HS-27A (cell line): Measurements from ENCODE around the gene RPL18.
"Not testable (repeated sequence)": the region's sequence is repeated elsewhere in the genome, so short reads cannot be mapped to it uniquely, and the experiment has no call there.

Source experiments
- DNase-seq: peaks from one replicate; pipeline ENCODE4 v3.0.0-alpha.2; 2012; ENCODE audit warnings: low read depth, missing footprints

The RPL18 gene

GRCh38 chr19:48588670-48589401 lies 30.1 kb downstream of the RPL18 start:
- DNase-seq: peak; percentile 79

GRCh38 chr19:48587387-48587786 lies 31.6 kb downstream of the RPL18 start:
- DNase-seq: no peak

GRCh38 chr19:48582168-48582567 lies 36.8 kb downstream of the RPL18 start:
- no peak for DNase-seq

GRCh38 chr19:48578891-48579290 lies 40.1 kb downstream of the RPL18 start:
- DNase-seq: no peak

- not testable (repeated sequence) for DNase-seq
These were observed 41.1 kb downstream of the RPL18 start for GRCh38 chr19:48577908-48578307.

- DNase-seq: no peak
These were observed 42.9 kb downstream of the RPL18 start for GRCh38 chr19:48575931-48576622.

GRCh38 chr19:48573163-48573505 lies 45.8 kb downstream of the RPL18 start:
- no peak for DNase-seq

GRCh38 chr19:48571378-48572162 lies 47.4 kb downstream of the RPL18 start:
- DNase-seq: no peak

GRCh38 chr19:48569814-48570213 lies 49.2 kb downstream of the RPL18 start:
- DNase-seq: no peak

GRCh38 chr19:48568345-48568886 lies 50.6 kb downstream of the RPL18 start:
- peak; percentile 93 for DNase-seq
